HEK293 (cell line): ENCODE results near the gene TM7SF3.

Source experiments
- ZNF184 ChIP-seq: fragments of 450-650 bp; IDR thresholded peaks from 2 replicates; pipeline ENCODE4 v1.5.1; 2018; ENCODE audit warnings: missing biosample characterization, mild to moderate bottlenecking, missing genetic modification characterization
- ZNF302 ChIP-seq: fragments of 450-650 bp; formaldehyde crosslinking; IDR thresholded peaks from 2 replicates; pipeline ENCODE4 v1.5.1; 2016; ENCODE audit warnings: missing biosample characterization, missing genetic modification characterization, low read depth
- TF ChIP-seq, protein P1 (sequence below): fragments of 450-650 bp; formaldehyde crosslinking; IDR thresholded peaks from 2 replicates; pipeline ENCODE4 v1.5.1; 2016; ENCODE audit warnings: missing biosample characterization, missing genetic modification characterization
- TF ChIP-seq, protein P2 (sequence below): fragments of 450-650 bp; formaldehyde crosslinking; IDR thresholded peaks from 2 replicates; pipeline ENCODE4 v1.5.1; 2016; ENCODE audit warnings: missing biosample characterization, missing genetic modification characterization

- TF ChIP-seq ZNF184, result no peak
- TF ChIP-seq, protein P1, sequence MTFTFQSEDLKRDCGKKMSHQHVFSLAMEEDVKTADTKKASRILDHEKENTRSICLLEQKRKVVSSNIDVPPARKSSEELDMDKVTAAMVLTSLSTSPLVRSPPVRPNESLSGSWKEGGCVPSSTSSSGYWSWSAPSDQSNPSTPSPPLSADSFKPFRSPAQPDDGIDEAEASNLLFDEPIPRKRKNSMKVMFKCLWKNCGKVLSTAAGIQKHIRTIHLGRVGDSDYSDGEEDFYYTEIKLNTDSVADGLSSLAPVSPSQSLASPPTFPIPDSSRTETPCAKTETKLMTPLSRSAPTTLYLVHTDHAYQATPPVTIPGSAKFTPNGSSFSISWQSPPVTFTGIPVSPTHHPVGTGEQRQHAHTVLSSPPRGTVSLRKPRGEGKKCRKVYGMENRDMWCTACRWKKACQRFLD, result no peak
- TF ChIP-seq ZNF302, result no peak
- TF ChIP-seq, protein P2, sequence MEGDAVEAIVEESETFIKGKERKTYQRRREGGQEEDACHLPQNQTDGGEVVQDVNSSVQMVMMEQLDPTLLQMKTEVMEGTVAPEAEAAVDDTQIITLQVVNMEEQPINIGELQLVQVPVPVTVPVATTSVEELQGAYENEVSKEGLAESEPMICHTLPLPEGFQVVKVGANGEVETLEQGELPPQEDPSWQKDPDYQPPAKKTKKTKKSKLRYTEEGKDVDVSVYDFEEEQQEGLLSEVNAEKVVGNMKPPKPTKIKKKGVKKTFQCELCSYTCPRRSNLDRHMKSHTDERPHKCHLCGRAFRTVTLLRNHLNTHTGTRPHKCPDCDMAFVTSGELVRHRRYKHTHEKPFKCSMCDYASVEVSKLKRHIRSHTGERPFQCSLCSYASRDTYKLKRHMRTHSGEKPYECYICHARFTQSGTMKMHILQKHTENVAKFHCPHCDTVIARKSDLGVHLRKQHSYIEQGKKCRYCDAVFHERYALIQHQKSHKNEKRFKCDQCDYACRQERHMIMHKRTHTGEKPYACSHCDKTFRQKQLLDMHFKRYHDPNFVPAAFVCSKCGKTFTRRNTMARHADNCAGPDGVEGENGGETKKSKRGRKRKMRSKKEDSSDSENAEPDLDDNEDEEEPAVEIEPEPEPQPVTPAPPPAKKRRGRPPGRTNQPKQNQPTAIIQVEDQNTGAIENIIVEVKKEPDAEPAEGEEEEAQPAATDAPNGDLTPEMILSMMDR (tag by site-specific recombination), result no peak
Observed at GRCh38 chr12:26937863-26938700, 76.1 kb downstream of the TM7SF3 start, which contains the start of the genes FGFR1OP2 and INTS13.
